NCI-H446 treated with DMSO at 0.1 percent for 48 hours (cell line): ENCODE data around the gene TBC1D9.
A peak's percentile ranks its signal among the peaks of the same experiment; 100 is the strongest.

Experiments used
- DNase-seq: peaks from one replicate; lab custom pipeline; 2025; lab: John Stamatoyannopoulos, UW

The TBC1D9 gene

DNA sequence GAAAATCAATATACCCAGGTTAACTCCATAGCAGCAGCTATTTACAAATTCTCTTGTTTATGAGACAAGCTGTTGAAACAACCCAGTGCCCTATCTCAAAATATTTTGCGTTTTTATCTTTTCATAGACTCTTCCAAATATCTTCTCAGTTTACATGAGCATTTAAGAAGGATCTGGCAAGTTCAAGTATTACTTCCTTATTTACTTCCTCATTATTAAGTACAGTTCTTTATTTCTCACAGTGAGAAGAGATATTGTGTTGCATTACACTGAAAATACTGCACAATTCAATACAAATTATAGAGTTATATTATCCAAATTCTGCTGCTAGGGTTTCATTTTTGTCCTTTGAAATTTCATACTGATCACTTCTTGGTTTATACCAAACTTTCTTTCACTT lies 143.8 kb downstream of the TBC1D9 start:
- no peak for DNase-seq

DNA sequence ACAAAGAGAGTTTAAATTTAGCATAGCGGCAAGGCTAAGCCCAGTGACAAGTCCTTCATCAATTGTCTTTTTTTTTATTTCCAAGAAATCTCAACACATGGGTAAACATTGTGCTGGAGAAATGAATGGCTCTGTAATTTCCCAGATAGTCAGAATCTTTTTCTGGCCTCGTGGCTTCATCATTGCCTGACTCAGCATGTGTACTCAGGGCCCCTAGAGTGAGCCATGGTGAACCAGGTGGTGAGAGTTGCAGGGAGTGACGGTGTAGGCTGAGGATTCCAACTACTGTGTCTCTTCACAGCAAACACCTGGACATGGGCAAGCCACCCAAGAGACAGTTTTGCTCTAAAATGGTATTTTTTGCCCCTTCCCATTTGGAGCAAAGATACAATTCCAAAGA lies 144.3 kb downstream of the TBC1D9 start:
- no peak for DNase-seq

DNA sequence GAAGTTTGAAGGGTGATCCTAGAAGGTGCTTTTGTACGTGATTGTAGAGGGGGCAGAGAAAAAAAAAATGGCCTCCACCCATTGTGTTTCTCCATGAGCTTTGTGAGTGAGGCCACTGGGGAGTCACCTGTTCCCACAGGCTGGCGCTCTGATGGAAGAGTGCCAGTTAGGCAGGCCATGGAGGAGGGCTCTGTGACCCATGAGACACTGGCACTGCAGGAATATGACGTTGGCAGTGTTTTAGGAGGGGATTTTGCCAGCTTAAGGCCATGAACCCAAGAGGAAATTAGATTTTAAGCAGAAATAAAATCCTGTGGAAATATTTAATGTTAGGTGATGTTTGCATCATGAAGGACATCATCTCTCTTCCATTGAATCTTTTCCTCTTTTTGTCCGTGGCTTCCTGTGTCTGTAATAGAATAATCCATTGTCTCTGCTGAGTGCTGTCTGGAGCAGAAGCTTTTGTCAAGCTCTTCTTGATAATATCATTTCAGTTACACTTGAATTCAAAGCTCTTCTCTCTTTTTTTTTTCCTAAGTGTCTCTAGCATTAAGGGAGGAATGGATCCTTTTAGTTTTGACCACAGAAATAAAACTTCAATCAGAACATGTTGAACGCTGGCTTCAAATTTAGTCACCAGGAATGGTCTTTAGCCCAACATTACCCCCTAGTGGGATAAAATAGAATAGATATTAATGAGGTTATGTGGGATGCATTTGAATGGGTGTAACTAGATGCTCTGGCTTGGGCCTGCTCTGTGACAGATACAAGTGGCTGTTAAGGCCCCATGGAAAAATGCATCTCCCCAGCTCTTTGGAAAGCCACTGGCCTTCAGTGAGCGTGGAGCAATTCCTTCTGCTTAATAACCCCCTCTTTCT lies 146.4 kb downstream of the TBC1D9 start:
- peak; percentile 68 for DNase-seq

- DNase-seq: no peak
Measured at GRCh38 chr4:140607852-140608251, 148.3 kb downstream of the TBC1D9 start.

DNA sequence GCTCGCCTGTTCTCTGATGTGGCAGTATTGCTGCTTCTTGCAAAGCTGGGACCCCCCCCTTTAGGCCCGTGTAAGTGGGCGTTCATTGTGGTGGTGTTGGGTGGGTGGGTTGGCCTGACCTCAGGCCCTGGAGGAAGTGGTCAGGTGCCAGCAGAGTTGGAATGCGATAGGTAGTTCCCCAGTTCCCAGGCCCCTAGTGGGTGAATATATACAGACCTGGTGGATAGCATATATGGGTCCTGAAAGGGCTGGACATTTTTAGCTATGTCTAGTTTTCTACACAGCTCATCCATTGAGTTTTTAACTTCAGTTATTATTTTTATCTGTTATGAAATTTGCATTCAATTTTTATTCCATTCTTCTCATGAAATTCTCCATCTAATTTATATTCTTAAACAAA lies 151.6 kb downstream of the TBC1D9 start:
- DNase-seq: no peak

DNA sequence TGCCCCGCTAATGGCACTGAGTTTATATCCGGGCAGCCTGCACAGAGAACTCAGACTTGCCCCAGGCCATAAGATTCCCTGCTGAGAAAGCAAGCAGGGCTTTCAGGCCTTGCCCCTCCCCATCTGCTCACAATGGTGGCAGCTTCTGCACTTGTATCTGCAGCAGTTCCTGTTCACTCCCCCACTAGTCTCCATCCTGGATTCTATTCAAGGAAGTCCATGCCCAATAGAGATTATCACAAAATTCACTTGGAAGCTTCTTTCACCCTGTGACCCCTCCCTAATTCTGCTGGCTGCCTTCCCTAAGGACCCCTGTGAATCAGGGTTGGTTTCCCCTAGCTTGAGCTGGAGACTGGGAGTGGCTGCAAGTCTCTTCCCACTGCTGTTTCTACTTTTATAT lies 152.9 kb downstream of the TBC1D9 start:
- peak; percentile 2 for DNase-seq

GRCh38 chr4:140602714-140603113 lies 153.5 kb downstream of the TBC1D9 start:
- DNase-seq: no peak

GRCh38 chr4:140600408-140600807 lies 155.8 kb downstream of the TBC1D9 start:
- DNase-seq: no peak

DNA sequence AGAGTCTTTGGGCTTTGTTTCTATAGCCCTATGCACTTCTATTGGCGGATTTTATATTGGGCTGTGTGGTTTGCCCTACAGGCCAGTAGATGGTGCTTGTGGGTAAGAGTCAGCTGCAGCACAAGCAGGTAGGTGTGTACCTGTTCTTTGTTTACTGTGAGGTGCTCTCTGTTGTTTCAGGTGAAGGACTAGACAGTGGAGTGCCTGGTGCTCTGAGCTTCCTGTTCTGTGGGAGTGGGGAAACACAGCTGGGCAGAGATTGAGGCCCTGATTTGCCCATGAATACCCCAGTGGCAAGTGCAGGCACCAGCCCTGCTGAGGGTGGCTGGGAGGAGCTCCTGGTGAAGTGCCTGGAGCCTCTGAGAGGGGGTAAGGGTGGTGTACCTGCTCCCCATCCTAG lies 161.1 kb downstream of the TBC1D9 start:
- no peak for DNase-seq

GRCh38 chr4:140584439-140584838 lies 171.7 kb downstream of the TBC1D9 start:
- no peak for DNase-seq

- no peak for DNase-seq
Measured at GRCh38 chr4:140581078-140581477, 175.1 kb downstream of the TBC1D9 start.

- no peak for DNase-seq
Measured at GRCh38 chr4:140579278-140579677, 176.9 kb downstream of the TBC1D9 start.

DNA sequence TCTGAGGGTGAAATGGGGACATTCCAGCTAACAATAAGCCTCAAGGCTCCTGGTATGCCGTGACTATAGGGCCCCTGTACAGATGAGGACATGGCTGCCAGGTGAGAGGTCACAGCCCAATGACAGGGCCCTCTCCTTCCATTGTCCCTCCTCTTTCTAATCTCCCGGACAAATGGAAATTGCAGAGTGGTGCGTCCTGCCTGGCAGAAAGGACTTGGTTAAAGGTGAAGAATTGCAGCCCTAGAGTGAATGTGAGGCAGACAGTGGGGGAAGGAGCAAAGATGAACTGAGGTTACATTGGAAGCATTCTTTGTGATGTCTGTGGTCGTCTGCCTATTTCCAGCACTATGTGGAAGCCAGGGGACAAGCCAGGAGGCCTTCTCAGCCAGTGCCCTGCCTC lies 180.7 kb downstream of the TBC1D9 start:
- no peak for DNase-seq

- DNase-seq: no peak
Measured at GRCh38 chr4:140571620-140572019, 184.6 kb downstream of the TBC1D9 start.
